ENCODE data around the gene GCLC.

The GCLC gene

DNA sequence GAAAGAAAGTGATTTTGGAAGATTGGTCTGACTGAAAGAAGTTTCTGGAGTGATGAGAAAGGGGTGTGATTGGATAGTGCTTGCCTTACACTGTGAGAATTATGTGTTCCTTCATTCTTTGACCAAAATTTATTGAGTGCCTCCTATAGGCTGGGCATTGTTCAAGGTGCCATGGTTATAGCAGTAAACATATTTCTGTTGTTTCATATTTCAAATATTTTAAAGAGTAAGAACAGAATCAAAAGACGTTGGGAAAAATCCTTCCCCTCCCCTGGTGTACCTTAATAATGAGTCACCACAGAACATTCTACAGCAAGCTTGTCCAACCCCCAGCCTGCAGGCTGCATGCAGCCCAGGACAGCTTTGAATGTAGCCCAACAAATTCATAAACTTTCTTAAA is 78.6 kb downstream of the GCLC start:
- TF ChIP-seq, protein P1, sequence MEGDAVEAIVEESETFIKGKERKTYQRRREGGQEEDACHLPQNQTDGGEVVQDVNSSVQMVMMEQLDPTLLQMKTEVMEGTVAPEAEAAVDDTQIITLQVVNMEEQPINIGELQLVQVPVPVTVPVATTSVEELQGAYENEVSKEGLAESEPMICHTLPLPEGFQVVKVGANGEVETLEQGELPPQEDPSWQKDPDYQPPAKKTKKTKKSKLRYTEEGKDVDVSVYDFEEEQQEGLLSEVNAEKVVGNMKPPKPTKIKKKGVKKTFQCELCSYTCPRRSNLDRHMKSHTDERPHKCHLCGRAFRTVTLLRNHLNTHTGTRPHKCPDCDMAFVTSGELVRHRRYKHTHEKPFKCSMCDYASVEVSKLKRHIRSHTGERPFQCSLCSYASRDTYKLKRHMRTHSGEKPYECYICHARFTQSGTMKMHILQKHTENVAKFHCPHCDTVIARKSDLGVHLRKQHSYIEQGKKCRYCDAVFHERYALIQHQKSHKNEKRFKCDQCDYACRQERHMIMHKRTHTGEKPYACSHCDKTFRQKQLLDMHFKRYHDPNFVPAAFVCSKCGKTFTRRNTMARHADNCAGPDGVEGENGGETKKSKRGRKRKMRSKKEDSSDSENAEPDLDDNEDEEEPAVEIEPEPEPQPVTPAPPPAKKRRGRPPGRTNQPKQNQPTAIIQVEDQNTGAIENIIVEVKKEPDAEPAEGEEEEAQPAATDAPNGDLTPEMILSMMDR (IDR thresholded peaks at IDR 0.05; ENCODE audit: low read depth, low read length), result no peak

DNA sequence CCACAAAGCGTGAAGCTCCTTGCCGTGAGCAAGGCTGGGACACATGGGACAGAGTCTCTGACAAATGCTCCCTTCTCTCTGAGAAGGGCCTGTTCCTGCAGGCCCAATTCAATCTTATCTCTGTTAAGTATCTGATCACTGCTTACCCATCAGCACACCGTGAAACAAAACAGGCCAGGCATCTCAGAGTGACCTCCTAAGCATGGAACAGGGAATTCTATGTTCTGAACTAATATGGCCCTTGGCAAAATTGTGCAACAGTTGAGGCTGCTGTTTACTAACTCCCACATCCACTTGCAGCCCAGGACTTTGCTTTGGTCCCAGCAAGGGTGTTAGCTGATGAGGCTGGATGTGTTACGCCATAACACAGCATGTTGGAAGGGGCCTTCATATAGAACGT is 79.2 kb downstream of the GCLC start:
- H3K4me3 ChIP-seq (ENCODE audit: low read depth, low read length), result no peak overlapping the region
- TF ChIP-seq, protein P1 (IDR thresholded peaks at IDR 0.05; ENCODE audit: low read depth, low read length), result no peak

More for the DNA sequence above, 78.6 kb downstream of the GCLC start:
- no peak overlapping the region for H3K4me3 ChIP-seq (ENCODE audit: low read depth, low read length)

DNA sequence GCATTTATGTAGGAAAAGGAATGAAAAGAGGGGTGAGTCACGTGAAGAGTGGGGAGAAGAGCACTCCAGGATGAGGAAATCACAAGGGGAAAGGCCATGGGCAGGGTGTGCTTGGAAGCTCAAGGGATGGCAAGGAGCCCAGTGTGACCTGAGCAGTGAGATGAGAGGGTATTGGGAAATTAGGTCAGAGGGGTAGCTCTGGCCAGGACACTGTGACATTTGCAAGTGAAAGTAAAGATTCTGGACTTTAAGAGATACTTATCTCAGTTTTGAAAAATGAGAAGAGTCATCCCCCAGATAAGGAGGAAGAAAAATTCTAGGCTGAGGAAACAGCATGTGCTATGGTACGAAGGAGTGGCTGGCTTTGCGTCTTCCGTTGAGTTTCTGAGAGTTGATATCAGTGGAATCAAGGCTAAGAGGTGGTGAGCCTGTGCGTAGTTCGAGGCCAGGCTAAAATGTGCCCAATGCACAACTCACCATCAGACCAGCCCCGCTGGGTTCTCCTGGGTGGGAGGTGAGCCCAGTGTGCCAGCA is 79.9 kb downstream of the GCLC start:
- TF ChIP-seq, protein P1 (IDR thresholded peaks at IDR 0.05; ENCODE audit: low read depth, low read length), result no peak
- no peak overlapping the region for H3K4me3 ChIP-seq (ENCODE audit: low read depth, low read length)

DNA sequence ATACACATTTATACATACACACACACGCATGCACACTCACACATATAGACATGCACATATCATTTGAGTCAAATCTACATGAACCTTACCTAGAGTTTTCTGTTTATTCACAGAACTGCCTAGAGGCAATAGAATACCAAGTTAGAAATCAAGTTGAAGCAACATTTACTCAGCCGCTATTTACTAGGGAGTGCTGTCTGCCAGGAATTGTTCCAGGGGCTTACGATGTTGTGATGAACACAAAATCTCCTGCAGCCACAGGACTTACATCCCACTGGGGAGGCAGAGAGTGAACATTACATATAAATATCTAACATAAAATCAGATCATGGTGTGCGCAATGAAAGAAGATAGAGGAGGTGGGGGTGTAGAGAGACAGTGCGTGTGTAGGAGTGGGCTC is 80.4 kb downstream of the GCLC start:
- TF ChIP-seq, protein P1 (IDR thresholded peaks at IDR 0.05; ENCODE audit: low read depth, low read length), result no peak
- no peak overlapping the region for H3K4me3 ChIP-seq (ENCODE audit: low read depth, low read length)

DNA sequence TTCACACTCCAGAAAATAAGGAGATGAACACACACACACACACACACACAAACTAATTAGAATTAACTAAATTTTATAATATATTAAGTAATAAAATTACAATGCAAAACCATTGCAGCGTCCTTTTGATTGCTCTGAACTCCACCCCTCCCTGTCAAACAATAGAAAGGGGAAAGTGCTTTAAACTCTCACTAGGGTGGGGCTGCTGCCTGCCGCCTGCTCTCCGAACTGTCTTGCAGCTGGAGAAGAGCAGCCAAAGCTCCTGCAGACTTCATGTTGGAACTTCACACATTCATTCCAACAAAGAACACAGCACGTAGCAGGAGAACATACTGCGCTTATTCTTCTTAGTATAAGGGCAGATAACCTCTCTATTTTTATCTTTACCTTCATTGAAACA is 83.2 kb downstream of the GCLC start:
- TF ChIP-seq, protein P1 (IDR thresholded peaks at IDR 0.05; ENCODE audit: low read depth, low read length), result no peak

DNA sequence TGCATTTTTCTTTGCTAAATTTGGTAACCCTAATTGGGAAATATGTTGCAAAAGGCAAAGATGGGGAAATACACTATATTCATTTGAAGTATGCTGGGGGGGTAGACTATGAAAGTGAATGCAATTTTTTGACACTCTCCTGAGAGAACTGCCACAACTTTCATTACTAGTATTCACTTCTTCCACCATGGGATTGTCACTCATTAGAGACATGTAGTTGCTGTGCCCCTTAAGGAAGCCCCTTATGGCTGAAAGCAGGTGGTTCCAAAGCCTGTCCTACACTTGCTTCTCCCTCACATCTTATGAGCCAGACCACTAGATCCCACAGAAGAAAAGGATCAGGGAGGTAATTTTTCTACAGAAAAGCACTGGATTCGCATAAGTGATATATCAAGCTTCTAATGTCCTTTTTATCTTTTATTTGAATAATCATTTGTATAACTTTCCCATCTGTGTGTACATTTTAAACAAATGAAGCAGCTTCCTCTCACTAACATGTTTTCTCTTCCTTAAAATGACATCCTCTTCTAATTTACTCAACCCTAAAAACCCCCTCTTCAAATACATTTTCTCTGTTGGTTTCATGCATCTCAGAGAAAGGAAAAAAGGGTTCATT is 83.8 kb downstream of the GCLC start:
- TF ChIP-seq, protein P1 (IDR thresholded peaks at IDR 0.05; ENCODE audit: low read depth, low read length), result no peak
- no peak overlapping the region for H3K4me3 ChIP-seq (ENCODE audit: low read depth, low read length)

More for the DNA sequence above, 83.2 kb downstream of the GCLC start:
- H3K4me3 ChIP-seq (ENCODE audit: low read depth, low read length), result no peak overlapping the region

DNA sequence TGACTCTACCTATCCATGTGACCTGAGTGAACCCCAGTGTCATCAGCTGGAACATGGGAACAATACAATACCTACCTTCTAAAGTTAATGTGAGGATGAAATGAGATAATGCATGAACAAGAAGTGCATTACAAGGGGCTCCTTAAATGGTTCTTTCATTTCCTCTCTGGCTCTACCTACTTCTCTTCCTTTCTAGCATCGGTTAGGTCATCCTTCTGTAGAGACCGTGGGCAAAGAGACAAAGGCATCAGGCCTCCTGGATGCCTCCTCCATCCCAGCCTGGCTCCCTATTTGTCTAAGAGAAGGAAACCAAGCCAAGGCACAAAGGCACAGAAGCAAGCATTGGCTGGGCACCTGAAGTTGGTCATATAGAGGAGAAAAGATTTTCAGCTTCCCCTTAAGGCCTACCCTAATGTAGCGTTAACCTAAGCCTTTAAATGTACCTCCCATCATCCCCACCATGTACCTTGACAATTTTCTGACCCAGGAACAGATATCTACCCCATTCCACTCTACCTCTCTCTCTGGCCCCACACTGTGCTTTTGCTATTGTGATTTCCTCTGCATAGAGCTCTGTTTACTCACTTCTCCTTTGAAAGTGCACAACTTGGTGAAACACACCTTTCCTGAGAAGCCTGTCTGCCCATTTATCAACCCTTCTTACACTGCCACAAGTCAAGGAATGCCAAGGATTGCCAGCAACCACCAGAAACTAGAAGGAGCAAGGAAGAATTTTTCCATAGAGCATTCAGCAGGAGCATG is 86.6 kb downstream of the GCLC start:
- H3K4me3 ChIP-seq (ENCODE audit: low read depth, low read length), result no peak overlapping the region
- TF ChIP-seq, protein P1 (IDR thresholded peaks at IDR 0.05; ENCODE audit: low read depth, low read length), result no peak
